HEK293T (cell line): ENCODE results near the gene PHRF1.

ENCODE experiments used
- ELF4 ChIP-seq: fragments of 450-650 bp; IDR thresholded peaks from 2 replicates; pipeline ENCODE4 v1.6.1; 2017; ENCODE audit warnings: antibody characterized with exemption
- SUZ12 ChIP-seq: fragments of 450-650 bp; IDR thresholded peaks from 2 replicates; pipeline ENCODE4 v1.6.1; 2016; ENCODE audit warnings: mild to moderate bottlenecking
- ZNF384 ChIP-seq: fragments of 450-650 bp; IDR thresholded peaks from 2 replicates; pipeline ENCODE4 v1.6.1; 2016

DNA sequence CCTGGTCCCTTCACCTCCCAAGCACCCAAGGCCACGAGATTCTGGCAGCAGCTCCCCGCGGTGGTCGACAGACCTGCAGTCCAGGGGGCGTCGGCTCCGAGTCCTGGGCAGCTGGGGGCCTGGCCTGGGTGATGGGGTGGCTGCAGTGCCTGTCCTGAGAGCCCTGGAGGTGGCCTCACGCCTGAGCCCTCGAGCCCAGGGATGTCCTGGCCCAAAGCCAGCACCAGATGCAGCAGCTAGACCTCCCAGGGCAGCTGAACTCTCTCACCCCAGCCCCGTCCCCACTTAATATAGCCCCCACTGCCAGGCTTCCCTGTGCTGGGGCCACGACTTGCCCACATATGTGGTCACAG, 22.3 kb upstream of the PHRF1 start:
- TF ChIP-seq ELF4 (no peak), ZNF384 (no peak), SUZ12 (no peak)
